Measurements from ENCODE around the gene TNIK.

TNIK gene

GRCh38 chr3:171269542-171269941, 190.7 kb downstream of the TNIK start:
- H3K4me3 ChIP-seq (ENCODE audit: low read length), result no peak overlapping the region
- H3K9me3 ChIP-seq (ENCODE audit: control insufficient read depth, low read length), result no peaks in the 10 kb centered on the region
- peaks cover 36% of the 10 kb centered on the region for H3K4me1 ChIP-seq (ENCODE audit: control insufficient read depth, insufficient read depth, low read length)
- no peaks in the 10 kb centered on the region for H3K36me3 ChIP-seq (ENCODE audit: control insufficient read depth, insufficient read depth, low read length)
- no peak overlapping the region for H3K9ac ChIP-seq (ENCODE audit: low read length)
- no peaks in the 10 kb centered on the region for H3K27me3 ChIP-seq (ENCODE audit: control insufficient read depth, insufficient read depth, low read length)

- Histone ChIP-seq H3K27me3 (ENCODE audit: control insufficient read depth, insufficient read depth, low read length) (no peaks in the 10 kb centered on the region), H3K4me1 (ENCODE audit: control insufficient read depth, insufficient read depth, low read length) (peaks cover 36% of the 10 kb centered on the region), H3K4me3 (ENCODE audit: low read length) (no peak overlapping the region), H3K9me3 (ENCODE audit: control insufficient read depth, low read length) (no peaks in the 10 kb centered on the region), H3K9ac (ENCODE audit: low read length) (no peak overlapping the region), H3K36me3 (ENCODE audit: control insufficient read depth, insufficient read depth, low read length) (no peaks in the 10 kb centered on the region)
These were observed 191.5 kb downstream of the TNIK start for GRCh38 chr3:171268677-171269076.

- no peaks in the 10 kb centered on the region for H3K9me3 ChIP-seq (ENCODE audit: control insufficient read depth, low read length)
- no peak overlapping the region for H3K4me3 ChIP-seq (ENCODE audit: low read length)
- H3K36me3 ChIP-seq (ENCODE audit: control insufficient read depth, insufficient read depth, low read length), result no peaks in the 10 kb centered on the region
- peaks cover 48% of the 10 kb centered on the region for H3K4me1 ChIP-seq (ENCODE audit: control insufficient read depth, insufficient read depth, low read length)
- H3K9ac ChIP-seq (ENCODE audit: low read length), result no peak overlapping the region
- H3K27me3 ChIP-seq (ENCODE audit: control insufficient read depth, insufficient read depth, low read length), result no peaks in the 10 kb centered on the region
These were observed 193.1 kb downstream of the TNIK start for GRCh38 chr3:171267104-171267503.

GRCh38 chr3:171266740-171267073, 193.5 kb downstream of the TNIK start:
- H3K9ac ChIP-seq (ENCODE audit: low read length), result no peak overlapping the region
- no peak overlapping the region for H3K4me3 ChIP-seq (ENCODE audit: low read length)
- no peaks in the 10 kb centered on the region for H3K9me3 ChIP-seq (ENCODE audit: control insufficient read depth, low read length)
- no peaks in the 10 kb centered on the region for H3K36me3 ChIP-seq (ENCODE audit: control insufficient read depth, insufficient read depth, low read length)
- peaks cover 52% of the 10 kb centered on the region for H3K4me1 ChIP-seq (ENCODE audit: control insufficient read depth, insufficient read depth, low read length)
- no peaks in the 10 kb centered on the region for H3K27me3 ChIP-seq (ENCODE audit: control insufficient read depth, insufficient read depth, low read length)

GRCh38 chr3:171266034-171266739, 194.0 kb downstream of the TNIK start:
- Histone ChIP-seq H3K9ac (ENCODE audit: low read length) (no peak overlapping the region), H3K4me1 (ENCODE audit: control insufficient read depth, insufficient read depth, low read length) (peaks cover 52% of the 10 kb centered on the region)

GRCh38 chr3:171264758-171265157, 195.4 kb downstream of the TNIK start:
- H3K4me1 ChIP-seq (ENCODE audit: control insufficient read depth, insufficient read depth, low read length), result peaks cover 46% of the 10 kb centered on the region

More at GRCh38 chr3:171266034-171266739, 194.0 kb downstream of the TNIK start:
- H3K27me3 ChIP-seq (ENCODE audit: control insufficient read depth, insufficient read depth, low read length), result no peaks in the 10 kb centered on the region
- no peak overlapping the region for H3K4me3 ChIP-seq (ENCODE audit: low read length)
- H3K9me3 ChIP-seq (ENCODE audit: control insufficient read depth, low read length), result no peaks in the 10 kb centered on the region
- no peaks in the 10 kb centered on the region for H3K36me3 ChIP-seq (ENCODE audit: control insufficient read depth, insufficient read depth, low read length)

GRCh38 chr3:171262431-171262830, 197.8 kb downstream of the TNIK start:
- H3K4me1 ChIP-seq (ENCODE audit: control insufficient read depth, insufficient read depth, low read length), result peaks cover 42% of the 10 kb centered on the region
- H3K9me3 ChIP-seq (ENCODE audit: control insufficient read depth, low read length), result no peaks in the 10 kb centered on the region
- H3K9ac ChIP-seq (ENCODE audit: low read length), result no peak overlapping the region
- no peaks in the 10 kb centered on the region for H3K27me3 ChIP-seq (ENCODE audit: control insufficient read depth, insufficient read depth, low read length)
- H3K36me3 ChIP-seq (ENCODE audit: control insufficient read depth, insufficient read depth, low read length), result no peaks in the 10 kb centered on the region
- H3K4me3 ChIP-seq (ENCODE audit: low read length), result no peak overlapping the region

More at GRCh38 chr3:171264758-171265157, 195.4 kb downstream of the TNIK start:
- Histone ChIP-seq H3K36me3 (ENCODE audit: control insufficient read depth, insufficient read depth, low read length) (no peaks in the 10 kb centered on the region), H3K9ac (ENCODE audit: low read length) (no peak overlapping the region), H3K27me3 (ENCODE audit: control insufficient read depth, insufficient read depth, low read length) (no peaks in the 10 kb centered on the region), H3K4me3 (ENCODE audit: low read length) (no peak overlapping the region), H3K9me3 (ENCODE audit: control insufficient read depth, low read length) (no peaks in the 10 kb centered on the region)

GRCh38 chr3:171261487-171261886, 198.7 kb downstream of the TNIK start:
- H3K36me3 ChIP-seq (ENCODE audit: control insufficient read depth, insufficient read depth, low read length), result no peaks in the 10 kb centered on the region
- peak overlapping the region; percentile 19 for H3K9ac ChIP-seq (ENCODE audit: low read length)
- H3K4me1 ChIP-seq (ENCODE audit: control insufficient read depth, insufficient read depth, low read length), result peaks cover 32% of the 10 kb centered on the region
- H3K4me3 ChIP-seq (ENCODE audit: low read length), result no peak overlapping the region
- no peaks in the 10 kb centered on the region for H3K9me3 ChIP-seq (ENCODE audit: control insufficient read depth, low read length)
- H3K27me3 ChIP-seq (ENCODE audit: control insufficient read depth, insufficient read depth, low read length), result no peaks in the 10 kb centered on the region

- Histone ChIP-seq H3K9ac (ENCODE audit: low read length) (no peak overlapping the region), H3K27me3 (ENCODE audit: control insufficient read depth, insufficient read depth, low read length) (no peaks in the 10 kb centered on the region), H3K36me3 (ENCODE audit: control insufficient read depth, insufficient read depth, low read length) (no peaks in the 10 kb centered on the region), H3K4me3 (ENCODE audit: low read length) (no peak overlapping the region), H3K4me1 (ENCODE audit: control insufficient read depth, insufficient read depth, low read length) (peaks cover 27% of the 10 kb centered on the region), H3K9me3 (ENCODE audit: control insufficient read depth, low read length) (no peaks in the 10 kb centered on the region)
These were observed 199.3 kb downstream of the TNIK start for GRCh38 chr3:171260899-171261298.

GRCh38 chr3:171260466-171260865, 199.7 kb downstream of the TNIK start:
- Histone ChIP-seq H3K27me3 (ENCODE audit: control insufficient read depth, insufficient read depth, low read length) (no peaks in the 10 kb centered on the region), H3K9me3 (ENCODE audit: control insufficient read depth, low read length) (no peaks in the 10 kb centered on the region), H3K4me3 (ENCODE audit: low read length) (no peak overlapping the region), H3K9ac (ENCODE audit: low read length) (no peak overlapping the region), H3K36me3 (ENCODE audit: control insufficient read depth, insufficient read depth, low read length) (no peaks in the 10 kb centered on the region), H3K4me1 (ENCODE audit: control insufficient read depth, insufficient read depth, low read length) (peaks cover 23% of the 10 kb centered on the region)

- Histone ChIP-seq H3K4me1 (ENCODE audit: control insufficient read depth, insufficient read depth, low read length) (peaks cover 17% of the 10 kb centered on the region), H3K9me3 (ENCODE audit: control insufficient read depth, low read length) (no peaks in the 10 kb centered on the region), H3K9ac (ENCODE audit: low read length) (no peak overlapping the region), H3K36me3 (ENCODE audit: control insufficient read depth, insufficient read depth, low read length) (no peaks in the 10 kb centered on the region), H3K4me3 (ENCODE audit: low read length) (no peak overlapping the region), H3K27me3 (ENCODE audit: control insufficient read depth, insufficient read depth, low read length) (no peaks in the 10 kb centered on the region)
These were observed 201.9 kb downstream of the TNIK start for GRCh38 chr3:171258316-171258715.

GRCh38 chr3:171257251-171258203, 202.7 kb downstream of the TNIK start:
- Histone ChIP-seq H3K4me3 (ENCODE audit: low read length) (no peak overlapping the region), H3K9me3 (ENCODE audit: control insufficient read depth, low read length) (no peaks in the 10 kb centered on the region), H3K36me3 (ENCODE audit: control insufficient read depth, insufficient read depth, low read length) (no peaks in the 10 kb centered on the region), H3K4me1 (ENCODE audit: control insufficient read depth, insufficient read depth, low read length) (peaks cover 10% of the 10 kb centered on the region), H3K9ac (ENCODE audit: low read length) (no peak overlapping the region), H3K27me3 (ENCODE audit: control insufficient read depth, insufficient read depth, low read length) (no peaks in the 10 kb centered on the region)

All from mucosa of stomach (tissue), 1 donor.